K562 (cell line): ENCODE measurements around the gene ZNF441. TPM values are rescaled to one million over a fixed set of nuclear protein-coding genes. Genes with fewer than 3 reads are reported as not detected.

Experiments used
- CBFB ChIP-seq: sonication (generic); formaldehyde crosslinking; IDR thresholded peaks from 2 replicates; pipeline ENCODE4 v1.4.0; 2020; ENCODE audit warnings: mild to moderate bottlenecking, missing genetic modification reagents
- CBX1 ChIP-seq: sonication (generic); IDR thresholded peaks from 2 replicates; pipeline ENCODE4 v1.6.1; 2016; ENCODE audit warnings: antibody characterized with exemption, low read depth, mild to moderate bottlenecking
- CHD1 ChIP-seq: fragments of 200-600 bp; sonication (generic); IDR thresholded peaks from one replicate; pipeline ENCODE4 v1.6.1; 2012; ENCODE audit warnings: mild to moderate bottlenecking, moderate library complexity, low read length, inconsistent platforms
- CHD4 ChIP-seq: fragments of 200-600 bp; sonication (generic); IDR thresholded peaks from 3 replicates; pipeline ENCODE4 v1.6.1; 2012; ENCODE audit warnings: low read depth, mild to moderate bottlenecking, mixed read lengths, low read length, inconsistent platforms; ENCODE audit not compliant: insufficient read depth, insufficient replicate concordance, poor library complexity, severe bottlenecking
- DEAF1 ChIP-seq: fragments of 450-650 bp; formaldehyde crosslinking; IDR thresholded peaks from 2 replicates; pipeline ENCODE4 v1.4.0; 2020; ENCODE audit warnings: mild to moderate bottlenecking, moderate library complexity
- FOXJ3 ChIP-seq: sonication (generic); formaldehyde crosslinking; IDR thresholded peaks from 2 replicates; pipeline ENCODE4 v1.4.0; 2020; ENCODE audit warnings: mild to moderate bottlenecking, missing genetic modification reagents
- FOXP1 ChIP-seq: sonication (generic); formaldehyde crosslinking; IDR thresholded peaks from 2 replicates; pipeline ENCODE4 v1.8.0; 2022; ENCODE audit warnings: mild to moderate bottlenecking, missing genetic modification reagents
- HCFC1 ChIP-seq: IDR thresholded peaks from 2 replicates; pipeline ENCODE4 v1.6.1; 2012; ENCODE audit warnings: low read depth, low read length, improper control_type of control experiment
- HNRNPUL1 ChIP-seq: fragments of 200-400 bp; formaldehyde crosslinking; IDR thresholded peaks from 2 replicates; pipeline ENCODE4 v1.6.1; 2017; ENCODE audit warnings: low read length
- KLF6 ChIP-seq: fragments of 250-450 bp; sonication (Bioruptor Pico); IDR thresholded peaks from 2 replicates; pipeline ENCODE4 v1.4.0; 2020; ENCODE audit warnings: mild to moderate bottlenecking, moderate library complexity, borderline replicate concordance
- NCOA1 ChIP-seq: fragments of 450-650 bp; IDR thresholded peaks from 2 replicates; pipeline ENCODE4 v1.6.1; 2016; ENCODE audit warnings: low read depth
- PHB2 ChIP-seq: fragments of 450-650 bp; IDR thresholded peaks from 2 replicates; pipeline ENCODE4 v1.6.1; 2017; ENCODE audit warnings: low read depth
- PPARD ChIP-seq: fragments of 250-450 bp; sonication (Bioruptor Pico); IDR thresholded peaks from 2 replicates; pipeline ENCODE4 v1.8.0; 2022; ENCODE audit warnings: inconsistent platforms, mild to moderate bottlenecking, moderate library complexity
- ZNF232 ChIP-seq: sonication (generic); formaldehyde crosslinking; IDR thresholded peaks from 2 replicates; pipeline ENCODE4 v1.8.0; 2022; ENCODE audit warnings: mild to moderate bottlenecking, missing genetic modification reagents
- ZNF445 ChIP-seq: fragments of 250-450 bp; sonication (Bioruptor Pico); IDR thresholded peaks from 2 replicates; pipeline ENCODE4 v1.4.0; 2020; ENCODE audit warnings: low read depth, mild to moderate bottlenecking, moderate library complexity
- ZZZ3 ChIP-seq: fragments of 450-650 bp; IDR thresholded peaks from 2 replicates; pipeline ENCODE4 v1.6.1; 2016; ENCODE audit warnings: antibody characterized with exemption, mild to moderate bottlenecking, moderate library complexity
- polyA plus RNA-seq, 8 experiments: library from polyadenylated mRNA; depleted of rRNA in 4 of 8; stranded (reverse) in 5 of 8; unstranded in 3 of 8; fragments of >200 nt; fragmentation: Nextera tagmentation in 2 of 8; fragmentation: Illumina TruSeq in 1 of 8; extraction: Ambion mirVana in 2 of 8; extraction: Trizol in 1 of 8; gene quantifications; 2 replicates each; pipeline versions ENCODE4 v1.2.1 to v1.2.3, GENCODE V29; 2011 to 2014; ENCODE audit warnings: inconsistent platforms in 1 of 8, missing spikeins in 1 of 8
- total RNA-seq, 7 experiments: library from RNA; depleted of rRNA in 6 of 7; stranded (reverse); fragments of >200 nt in 6 of 7; fragmentation: Illumina TruSeq in 2 of 7; extraction: Trizol in 2 of 7; gene quantifications; 2 replicates each; pipeline versions ENCODE4 v1.2.1 to v1.2.3, GENCODE V29; 2011 to 2021; ENCODE audit warnings: low replicate concordance in 1 of 7
- TF ChIP-seq, protein P1 (sequence below): sonication (generic); formaldehyde crosslinking; IDR thresholded peaks from 2 replicates; pipeline ENCODE4 v1.8.1; 2023; ENCODE audit warnings: mild to moderate bottlenecking, missing genetic modification reagents, moderate library complexity
- TF ChIP-seq, protein P2 (sequence below): fragments of 450-650 bp; IDR thresholded peaks from 2 replicates; pipeline ENCODE4 v1.6.1; 2016; ENCODE audit warnings: borderline replicate concordance
- TF ChIP-seq, protein P3 (sequence below): fragments of 150-350 bp; conservative IDR thresholded peaks from 2 replicates; pipeline ENCODE4 v1.6.1; 2014; ENCODE audit warnings: low read length
- TF ChIP-seq, protein P4 (sequence below): fragments of 450-650 bp; formaldehyde crosslinking; IDR thresholded peaks from 2 replicates; pipeline ENCODE4 v1.4.0; 2022; ENCODE audit warnings: missing genetic modification characterization

Gene ZNF441
- total and polyA plus RNA-seq, 9 of the 15 experiments (the other 6 are each of a cell fraction or from before 2014, with no cell fraction given) = 1.9 to 14.0 (median 7.8) TPM

DNA sequence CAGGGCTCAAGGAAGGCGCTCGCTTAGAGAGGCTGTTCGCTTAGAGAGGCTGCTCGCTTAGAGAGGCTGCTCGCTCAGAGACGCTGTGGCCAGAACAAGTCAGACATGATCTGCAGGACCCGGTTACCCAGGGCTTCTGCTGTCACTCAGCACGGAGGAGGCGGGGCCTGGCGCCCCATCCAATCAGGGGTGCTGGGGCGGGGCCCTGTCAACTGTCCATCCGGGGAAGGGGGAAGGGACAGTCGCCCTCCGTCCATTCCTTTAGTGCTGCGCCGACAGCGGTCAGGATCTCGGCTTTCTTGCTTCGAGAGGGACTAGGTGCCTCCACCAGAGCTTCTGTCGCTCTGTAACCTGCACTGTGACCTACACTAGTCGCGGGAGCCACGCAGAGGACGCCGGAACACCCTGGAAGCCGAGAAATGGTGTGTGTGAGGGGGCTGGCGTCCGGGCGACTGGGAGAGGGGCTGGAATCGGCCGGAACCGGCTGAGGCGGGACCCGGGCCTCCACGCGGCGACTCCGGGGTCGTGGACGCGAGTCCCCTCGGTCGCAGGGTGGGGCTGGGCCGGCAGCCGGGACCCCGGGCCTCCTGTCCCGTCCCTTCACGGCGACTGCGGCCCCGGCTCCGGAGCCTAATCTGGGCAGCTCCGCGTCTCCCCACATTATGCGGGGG lies 47.4 kb downstream of the ZNF441 start, which contains the start of gene ZNF440 (continued):
- peak; percentile 85; the same call in 1 of the 2 replicates for TF ChIP-seq CBX1
- TF ChIP-seq, protein P1, sequence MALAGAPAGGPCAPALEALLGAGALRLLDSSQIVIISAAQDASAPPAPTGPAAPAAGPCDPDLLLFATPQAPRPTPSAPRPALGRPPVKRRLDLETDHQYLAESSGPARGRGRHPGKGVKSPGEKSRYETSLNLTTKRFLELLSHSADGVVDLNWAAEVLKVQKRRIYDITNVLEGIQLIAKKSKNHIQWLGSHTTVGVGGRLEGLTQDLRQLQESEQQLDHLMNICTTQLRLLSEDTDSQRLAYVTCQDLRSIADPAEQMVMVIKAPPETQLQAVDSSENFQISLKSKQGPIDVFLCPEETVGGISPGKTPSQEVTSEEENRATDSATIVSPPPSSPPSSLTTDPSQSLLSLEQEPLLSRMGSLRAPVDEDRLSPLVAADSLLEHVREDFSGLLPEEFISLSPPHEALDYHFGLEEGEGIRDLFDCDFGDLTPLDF (CRISPR knock-in tag) = no peak
- no peak for TF ChIP-seq CBFB (CRISPR knock-in tag)
- no peak for TF ChIP-seq DEAF1 (CRISPR knock-in tag)
- TF ChIP-seq HCFC1 = no peak
- TF ChIP-seq CHD4 = no peak
- TF ChIP-seq, protein P2, sequence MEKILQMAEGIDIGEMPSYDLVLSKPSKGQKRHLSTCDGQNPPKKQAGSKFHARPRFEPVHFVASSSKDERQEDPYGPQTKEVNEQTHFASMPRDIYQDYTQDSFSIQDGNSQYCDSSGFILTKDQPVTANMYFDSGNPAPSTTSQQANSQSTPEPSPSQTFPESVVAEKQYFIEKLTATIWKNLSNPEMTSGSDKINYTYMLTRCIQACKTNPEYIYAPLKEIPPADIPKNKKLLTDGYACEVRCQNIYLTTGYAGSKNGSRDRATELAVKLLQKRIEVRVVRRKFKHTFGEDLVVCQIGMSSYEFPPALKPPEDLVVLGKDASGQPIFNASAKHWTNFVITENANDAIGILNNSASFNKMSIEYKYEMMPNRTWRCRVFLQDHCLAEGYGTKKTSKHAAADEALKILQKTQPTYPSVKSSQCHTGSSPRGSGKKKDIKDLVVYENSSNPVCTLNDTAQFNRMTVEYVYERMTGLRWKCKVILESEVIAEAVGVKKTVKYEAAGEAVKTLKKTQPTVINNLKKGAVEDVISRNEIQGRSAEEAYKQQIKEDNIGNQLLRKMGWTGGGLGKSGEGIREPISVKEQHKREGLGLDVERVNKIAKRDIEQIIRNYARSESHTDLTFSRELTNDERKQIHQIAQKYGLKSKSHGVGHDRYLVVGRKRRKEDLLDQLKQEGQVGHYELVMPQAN = peak; percentile 40; the same call in 1 of the 2 replicates
- no peak for TF ChIP-seq ZNF445 (CRISPR knock-in tag)
- TF ChIP-seq ZNF232 (CRISPR knock-in tag) = no peak
- TF ChIP-seq CHD1 = peak; percentile 79
- no peak for TF ChIP-seq ZZZ3
- no peak for TF ChIP-seq PHB2
- no peak for TF ChIP-seq KLF6 (CRISPR knock-in tag)
- TF ChIP-seq FOXP1 (CRISPR knock-in tag) = 0 out of 2 replicates have a peak, but pooled peaks have one; percentile 33
- no peak for TF ChIP-seq NCOA1
- TF ChIP-seq HNRNPUL1 = no peak
- no peak for TF ChIP-seq FOXJ3 (CRISPR knock-in tag)
- TF ChIP-seq, protein P3, sequence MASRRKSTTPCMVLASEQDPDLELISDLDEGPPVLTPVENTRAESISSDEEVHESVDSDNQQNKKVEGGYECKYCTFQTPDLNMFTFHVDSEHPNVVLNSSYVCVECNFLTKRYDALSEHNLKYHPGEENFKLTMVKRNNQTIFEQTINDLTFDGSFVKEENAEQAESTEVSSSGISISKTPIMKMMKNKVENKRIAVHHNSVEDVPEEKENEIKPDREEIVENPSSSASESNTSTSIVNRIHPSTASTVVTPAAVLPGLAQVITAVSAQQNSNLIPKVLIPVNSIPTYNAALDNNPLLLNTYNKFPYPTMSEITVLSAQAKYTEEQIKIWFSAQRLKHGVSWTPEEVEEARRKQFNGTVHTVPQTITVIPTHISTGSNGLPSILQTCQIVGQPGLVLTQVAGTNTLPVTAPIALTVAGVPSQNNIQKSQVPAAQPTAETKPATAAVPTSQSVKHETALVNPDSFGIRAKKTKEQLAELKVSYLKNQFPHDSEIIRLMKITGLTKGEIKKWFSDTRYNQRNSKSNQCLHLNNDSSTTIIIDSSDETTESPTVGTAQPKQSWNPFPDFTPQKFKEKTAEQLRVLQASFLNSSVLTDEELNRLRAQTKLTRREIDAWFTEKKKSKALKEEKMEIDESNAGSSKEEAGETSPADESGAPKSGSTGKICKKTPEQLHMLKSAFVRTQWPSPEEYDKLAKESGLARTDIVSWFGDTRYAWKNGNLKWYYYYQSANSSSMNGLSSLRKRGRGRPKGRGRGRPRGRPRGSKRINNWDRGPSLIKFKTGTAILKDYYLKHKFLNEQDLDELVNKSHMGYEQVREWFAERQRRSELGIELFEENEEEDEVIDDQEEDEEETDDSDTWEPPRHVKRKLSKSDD = no peak
- TF ChIP-seq PPARD (CRISPR knock-in tag) = no peak
- TF ChIP-seq, protein P4, sequence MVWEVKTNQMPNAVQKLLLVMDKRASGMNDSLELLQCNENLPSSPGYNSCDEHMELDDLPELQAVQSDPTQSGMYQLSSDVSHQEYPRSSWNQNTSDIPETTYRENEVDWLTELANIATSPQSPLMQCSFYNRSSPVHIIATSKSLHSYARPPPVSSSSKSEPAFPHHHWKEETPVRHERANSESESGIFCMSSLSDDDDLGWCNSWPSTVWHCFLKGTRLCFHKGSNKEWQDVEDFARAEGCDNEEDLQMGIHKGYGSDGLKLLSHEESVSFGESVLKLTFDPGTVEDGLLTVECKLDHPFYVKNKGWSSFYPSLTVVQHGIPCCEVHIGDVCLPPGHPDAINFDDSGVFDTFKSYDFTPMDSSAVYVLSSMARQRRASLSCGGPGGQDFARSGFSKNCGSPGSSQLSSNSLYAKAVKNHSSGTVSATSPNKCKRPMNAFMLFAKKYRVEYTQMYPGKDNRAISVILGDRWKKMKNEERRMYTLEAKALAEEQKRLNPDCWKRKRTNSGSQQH = no peak
